Lower leg skin (tissue), 4 donors: ENCODE data around the gene HMGB1. TPM values are rescaled to one million over a fixed set of nuclear protein-coding genes. Genes with fewer than 3 reads are reported as not detected.
"Not testable (repeated sequence)": the region's sequence is repeated elsewhere in the genome, so short reads cannot be mapped to it uniquely, and the experiment has no call there.

Experiments
- DNase-seq, 2 donors: peaks; one replicate each; pipeline ENCODE4 v3.0.0-alpha.2; 2019; ENCODE audit warnings: low spot score in 2 of 2
- H3K4me3 ChIP-seq: fragments of 200-600 bp; sonication (generic); 2 replicates; pipeline ENCODE4 v1.5.1; 2017; ENCODE audit warnings: mild to moderate bottlenecking, low read depth; ENCODE audit not compliant: poor library complexity, severe bottlenecking
- CTCF ChIP-seq, 3 donors: fragments of 450-650 bp; IDR thresholded peaks; one replicate each; pipeline ENCODE4 v1.5.1; 2016; ENCODE audit warnings: antibody characterized with exemption in 3 of 3, mild to moderate bottlenecking in 3 of 3, moderate library complexity in 2 of 3
- POLR2A ChIP-seq, 2 donors: fragments of 450-650 bp; IDR thresholded peaks; one replicate each; pipeline ENCODE4 v1.6.1; 2016 to 2017; ENCODE audit warnings: antibody characterized with exemption in 2 of 2, mild to moderate bottlenecking in 1 of 2, moderate library complexity in 1 of 2
- WGBS, 2 donors: methylation state at CpG; one replicate each; pipeline ENCODE4 v1.1.5; 2018; 5-methylcytosine and 5-hydroxymethylcytosine counted together
- intact Hi-C: fragments of 100-400 bp; cut with DNase I; formaldehyde crosslinking; loops from one replicate; pipeline ENCODE4 v1.15.0; 2023; ENCODE audit warnings: low total_unique reads
- total RNA-seq, 4 donors: library from RNA; depleted of rRNA; stranded (reverse); fragments of >200 nt; gene quantifications; one replicate each; pipeline ENCODE4 v1.1.0, GENCODE V29; 2016

HMGB1 gene
- total RNA-seq, 4 donors from 2014 or later = 158 to 262 (median 208) TPM

DNA sequence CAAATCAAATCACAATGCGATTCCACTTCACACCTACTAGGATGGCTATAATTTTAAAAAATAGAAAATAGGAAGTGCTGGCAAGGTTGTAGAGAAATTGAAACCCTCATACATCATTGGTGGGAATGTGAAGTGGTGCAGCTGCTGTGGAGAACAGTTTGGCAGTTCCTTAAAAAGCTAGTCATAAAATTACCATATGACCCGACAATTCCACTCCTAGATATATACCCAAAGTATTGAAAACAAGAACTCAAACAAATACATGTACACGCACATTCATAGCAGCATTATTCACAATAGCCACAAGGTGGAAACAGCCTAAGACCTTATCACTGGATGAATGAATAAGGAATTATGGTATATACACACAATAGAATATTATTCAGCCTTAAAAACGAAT, 12.0 kb downstream of the HMGB1 start:
- intact Hi-C loops = no loop called here
- no peak overlapping the region for H3K4me3 ChIP-seq
- DNase-seq = no peak
- WGBS, 2 donors = 81 to 86% methylated on average over 4 of the region's 4 CpGs
- no peak for TF ChIP-seq POLR2A (IDR thresholded peaks at IDR 0.05)
- TF ChIP-seq CTCF (IDR thresholded peaks at IDR 0.05) = no peak

DNA sequence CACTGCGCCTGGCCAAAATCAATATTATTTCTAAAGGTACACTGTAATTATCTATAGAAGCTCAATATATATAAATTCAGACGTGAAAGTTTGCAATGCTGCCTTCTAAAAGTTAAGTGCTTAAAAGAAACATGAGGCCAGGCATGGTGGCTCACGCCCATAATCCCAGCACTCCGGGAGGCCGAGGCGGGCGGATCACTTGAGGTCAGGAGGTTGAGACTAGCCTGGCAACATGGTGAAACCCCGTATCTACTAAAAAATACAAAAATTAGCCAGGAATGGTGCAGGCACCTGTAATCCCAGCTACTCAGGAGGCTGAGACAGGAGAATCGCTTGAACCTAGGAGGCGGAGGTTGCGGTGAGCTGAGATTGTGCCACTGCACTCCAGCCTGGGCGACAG, 14.3 kb downstream of the HMGB1 start:
- 93 to 94% methylated on average over 12 of the region's 12 CpGs for WGBS, 2 donors
- intact Hi-C loops, DNase-seq, H3K4me3 ChIP-seq: not testable (repeated sequence)

- no peak overlapping the region for H3K4me3 ChIP-seq
- 96 to 100% methylated on average over 2 of the region's 2 CpGs for WGBS, 2 donors
- TF ChIP-seq POLR2A (IDR thresholded peaks at IDR 0.05) (no peak), CTCF (IDR thresholded peaks at IDR 0.05) (no peak)
- intact Hi-C loops = no loop called here
- no peak for DNase-seq
Observed at GRCh38 chr13:30450066-30450465, 15.7 kb downstream of the HMGB1 start.

DNA sequence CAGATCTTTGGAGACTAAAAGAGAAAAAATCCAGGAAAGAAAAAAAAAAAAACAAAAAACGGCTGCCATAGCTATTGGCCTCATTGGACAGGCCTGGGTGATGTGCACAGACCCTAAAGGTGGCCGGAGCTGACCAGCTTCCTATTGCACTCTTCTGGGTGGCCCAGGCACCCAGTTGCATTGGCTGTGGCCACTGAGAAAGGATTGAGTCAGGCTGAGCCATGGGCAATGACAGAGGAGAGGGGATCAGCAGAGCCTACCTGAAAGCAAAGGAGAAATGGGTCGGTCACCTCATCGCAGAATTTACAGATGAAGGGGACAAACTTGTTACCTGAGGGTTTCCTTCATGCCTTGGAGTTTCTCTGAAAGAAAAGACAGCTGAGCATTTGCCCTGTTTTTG, 17.3 kb downstream of the HMGB1 start:
- WGBS, 2 donors = 90 to 93% methylated on average over 4 of the region's 4 CpGs
- TF ChIP-seq CTCF (IDR thresholded peaks at IDR 0.05) = no peak
- no peak for TF ChIP-seq POLR2A (IDR thresholded peaks at IDR 0.05)
- intact Hi-C loops = no loop called here
- no peak for DNase-seq
- no peak overlapping the region for H3K4me3 ChIP-seq

DNA sequence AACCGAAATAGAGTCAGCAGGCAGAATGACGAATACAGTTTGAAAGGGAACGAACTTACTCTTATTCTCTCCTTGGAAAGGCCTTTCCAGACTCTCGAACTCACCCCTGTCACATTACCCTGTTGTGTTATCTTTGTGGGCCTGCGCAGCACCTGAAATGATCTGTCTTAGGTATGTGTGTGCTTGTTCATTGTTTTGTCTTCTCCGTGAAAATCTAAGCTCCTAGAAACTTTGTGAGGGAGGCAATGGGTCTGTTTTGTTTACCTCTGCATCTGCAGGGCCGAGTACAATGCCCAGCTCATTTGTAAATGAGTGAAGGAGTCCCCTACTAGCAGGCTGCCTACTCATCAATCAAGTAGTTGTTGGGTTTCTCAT, 19.6 kb downstream of the HMGB1 start:
- no peak overlapping the region for H3K4me3 ChIP-seq
- intact Hi-C loops = no loop called here
- TF ChIP-seq POLR2A (IDR thresholded peaks at IDR 0.05) (no peak), CTCF (IDR thresholded peaks at IDR 0.05) (no peak)
- WGBS, 2 donors = 18 to 37% methylated on average over 7 of the region's 7 CpGs
- DNase-seq = no peak

DNA sequence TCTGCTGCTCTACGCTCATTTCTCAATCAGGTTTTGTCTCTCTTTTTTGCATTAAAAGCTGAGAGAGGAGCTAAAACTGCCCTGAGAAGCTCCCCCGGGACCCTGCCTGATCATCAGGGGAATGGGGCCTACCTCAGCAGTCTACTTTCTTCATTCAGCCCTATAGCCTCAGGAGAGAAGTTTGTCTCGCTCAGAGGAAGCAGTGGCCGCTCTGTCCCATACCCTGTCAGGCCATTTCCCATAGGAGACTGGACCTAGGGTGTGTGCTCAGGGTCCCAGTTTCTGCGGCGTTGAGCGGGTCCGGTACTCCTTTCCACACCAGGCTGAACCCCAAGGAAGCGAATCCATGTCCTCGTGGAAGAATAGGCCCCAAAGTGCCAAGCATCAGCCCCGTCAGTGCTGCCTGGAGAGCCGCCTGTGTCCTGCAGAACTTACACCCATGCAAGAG, 21.8 kb downstream of the HMGB1 start:
- DNase-seq = no peak
- 92 to 100% methylated on average over 12 of the region's 12 CpGs for WGBS, 2 donors

GRCh38 chr13:30443491-30443890, 22.2 kb downstream of the HMGB1 start:
- H3K4me3 ChIP-seq, DNase-seq, intact Hi-C loops: not testable (repeated sequence)
- WGBS, 2 donors = 89 to 93% methylated on average over 3 of the region's 3 CpGs

More for the DNA sequence above, 21.8 kb downstream of the HMGB1 start:
- TF ChIP-seq POLR2A (IDR thresholded peaks at IDR 0.05) (no peak), CTCF (IDR thresholded peaks at IDR 0.05) (no peak)
- intact Hi-C loops = no loop called here
- H3K4me3 ChIP-seq = no peak overlapping the region
